ENCODE measurements around the gene KCNJ10.

Gene KCNJ10

GRCh38 chr1:159955456-159955855 lies 114.5 kb downstream of the KCNJ10 start:
- DNase-seq: no peak

- DNase-seq: no peak
Measured at GRCh38 chr1:159953536-159954515, 116.1 kb downstream of the KCNJ10 start, which contains the start of gene SLAMF9. SLAMF9 (minus strand) TSS chr1:159954237; CDS start chr1:159954137, 100 bp downstream.

- no peak for DNase-seq
Measured at GRCh38 chr1:159952932-159953331, 117.0 kb downstream of the KCNJ10 start.

- DNase-seq: no peak
Measured at GRCh38 chr1:159951551-159951950, 118.4 kb downstream of the KCNJ10 start.

GRCh38 chr1:159951016-159951415 lies 118.9 kb downstream of the KCNJ10 start:
- DNase-seq: no peak

- DNase-seq: no peak
Measured at GRCh38 chr1:159949981-159950381, 120.0 kb downstream of the KCNJ10 start.

- DNase-seq: no peak
Measured at GRCh38 chr1:159949123-159949522, 120.8 kb downstream of the KCNJ10 start.

Data from activated gamma-delta T cell treated with Interleukin-2 at 50 U/mL for 16 hours (primary cell).